ENCODE measurements around the gene ITGAX. TPM values are rescaled to one million over a fixed set of nuclear protein-coding genes. Genes with fewer than 3 reads are reported as not detected.

The ITGAX gene
- total and polyA plus RNA-seq, 4 donors, result 38.1 to 148 (median 113) TPM

- no peak overlapping the region for H3K4me3 ChIP-seq
Observed at GRCh38 chr16:31417916-31418315, 62.9 kb downstream of the ITGAX start.

GRCh38 chr16:31420037-31420436 lies 65.1 kb downstream of the ITGAX start:
- no peak for ATAC-seq (ENCODE audit: insufficient read depth, low FRiP score)
- H3K27ac ChIP-seq (ENCODE audit: low read depth in 1 of 2, low read length in 1 of 2), result no peak overlapping the region
- peaks cover 0 to 6% (median 0%) of the 10 kb centered on the region in 3 donors for H3K27me3 ChIP-seq (ENCODE audit: control insufficient read depth in 3 of 3, insufficient read depth in 3 of 3, low read length in 2 of 3)
- H3K9ac ChIP-seq (ENCODE audit: insufficient read depth in 1 of 2, low read length in 2 of 2), result no peak overlapping the region
- DNase-seq, result no peak
- no peak overlapping the region for H3K4me3 ChIP-seq
- WGBS, 2 donors, result 73 to 86% methylated on average over 3 of the region's 3 CpGs
- H3K4me1 ChIP-seq (ENCODE audit: control insufficient read depth in 5 of 5, insufficient read depth in 5 of 5, low read length in 5 of 5), result no peaks in the 10 kb centered on the region
- no peaks in the 10 kb centered on the region for H3K36me3 ChIP-seq (ENCODE audit: control insufficient read depth in 4 of 4, insufficient read depth in 4 of 4, low read length in 4 of 4)
- H3K9me3 ChIP-seq (ENCODE audit: control insufficient read depth in 4 of 4, insufficient read depth in 3 of 4, low read length in 3 of 4), result peaks cover 0 to 4% (median 0%) of the 10 kb centered on the region in 4 donors
- TF ChIP-seq CTCF (IDR thresholded peaks at IDR 0.05; ENCODE audit: control extremely low read depth, extremely low read depth), result no peak

More at GRCh38 chr16:31417916-31418315, 62.9 kb downstream of the ITGAX start:
- H3K9ac ChIP-seq (ENCODE audit: insufficient read depth in 1 of 2, low read length in 2 of 2), result no peak overlapping the region
- ATAC-seq (ENCODE audit: insufficient read depth, low FRiP score) (no peak), DNase-seq (no peak)
- no peak for TF ChIP-seq CTCF (IDR thresholded peaks at IDR 0.05; ENCODE audit: control extremely low read depth, extremely low read depth)
- peaks cover 0 to 12% (median 0%) of the 10 kb centered on the region in 3 donors for H3K27me3 ChIP-seq (ENCODE audit: control insufficient read depth in 3 of 3, insufficient read depth in 3 of 3, low read length in 2 of 3)
- H3K9me3 ChIP-seq (ENCODE audit: control insufficient read depth in 4 of 4, insufficient read depth in 3 of 4, low read length in 3 of 4), result peaks cover 0 to 4% (median 0%) of the 10 kb centered on the region in 4 donors
- no peak overlapping the region for H3K27ac ChIP-seq (ENCODE audit: low read depth in 1 of 2, low read length in 1 of 2)
- H3K4me1 ChIP-seq (ENCODE audit: control insufficient read depth in 5 of 5, insufficient read depth in 5 of 5, low read length in 5 of 5), result no peaks in the 10 kb centered on the region
- WGBS, 2 donors, result 92 to 97% methylated on average over 5 of the region's 5 CpGs
- no peaks in the 10 kb centered on the region for H3K36me3 ChIP-seq (ENCODE audit: control insufficient read depth in 4 of 4, insufficient read depth in 4 of 4, low read length in 4 of 4)

GRCh38 chr16:31421587-31421986 lies 66.6 kb downstream of the ITGAX start:
- 72 to 73% methylated on average over 6 of the region's 6 CpGs for WGBS, 2 donors
- ATAC-seq (ENCODE audit: insufficient read depth, low FRiP score) (no peak), DNase-seq (no peak)
- Histone ChIP-seq H3K9me3 (ENCODE audit: control insufficient read depth in 4 of 4, insufficient read depth in 3 of 4, low read length in 3 of 4) (peaks cover 0 to 4% (median 0%) of the 10 kb centered on the region in 4 donors), H3K4me1 (ENCODE audit: control insufficient read depth in 5 of 5, insufficient read depth in 5 of 5, low read length in 5 of 5) (peaks cover 0 to 3% (median 0%) of the 10 kb centered on the region in 5 donors), H3K27ac (ENCODE audit: low read depth in 1 of 2, low read length in 1 of 2) (no peak overlapping the region), H3K36me3 (ENCODE audit: control insufficient read depth in 4 of 4, insufficient read depth in 4 of 4, low read length in 4 of 4) (peaks cover 0 to 3% (median 0%) of the 10 kb centered on the region in 4 donors), H3K27me3 (ENCODE audit: control insufficient read depth in 3 of 3, insufficient read depth in 3 of 3, low read length in 2 of 3) (peaks cover 0 to 12% (median 0%) of the 10 kb centered on the region in 3 donors), H3K4me3 (no peak overlapping the region), H3K9ac (ENCODE audit: insufficient read depth in 1 of 2, low read length in 2 of 2) (no peak overlapping the region)
- no peak for TF ChIP-seq CTCF (IDR thresholded peaks at IDR 0.05; ENCODE audit: control extremely low read depth, extremely low read depth)

- H3K4me3 ChIP-seq, result no peak overlapping the region
- TF ChIP-seq CTCF (IDR thresholded peaks at IDR 0.05; ENCODE audit: control extremely low read depth, extremely low read depth), result no peak
- peaks cover 0 to 17% (median 4%) of the 10 kb centered on the region in 3 donors for H3K27me3 ChIP-seq (ENCODE audit: control insufficient read depth in 3 of 3, insufficient read depth in 3 of 3, low read length in 2 of 3)
- WGBS, 2 donors, result 67 to 74% methylated on average over 3 of the region's 3 CpGs
- H3K27ac ChIP-seq (ENCODE audit: low read depth in 1 of 2, low read length in 1 of 2), result no peak overlapping the region
- no peak for ATAC-seq (ENCODE audit: insufficient read depth, low FRiP score)
- peaks cover 0 to 6% (median 0%) of the 10 kb centered on the region in 5 donors for H3K4me1 ChIP-seq (ENCODE audit: control insufficient read depth in 5 of 5, insufficient read depth in 5 of 5, low read length in 5 of 5)
- no peak overlapping the region for H3K9ac ChIP-seq (ENCODE audit: insufficient read depth in 1 of 2, low read length in 2 of 2)
- H3K36me3 ChIP-seq (ENCODE audit: control insufficient read depth in 4 of 4, insufficient read depth in 4 of 4, low read length in 4 of 4), result peaks cover 0 to 3% (median 0%) of the 10 kb centered on the region in 4 donors
- DNase-seq, result no peak
- H3K9me3 ChIP-seq (ENCODE audit: control insufficient read depth in 4 of 4, insufficient read depth in 3 of 4, low read length in 3 of 4), result peaks cover 0 to under 1% (median 0%) of the 10 kb centered on the region in 4 donors
Observed at GRCh38 chr16:31423241-31423640, 68.3 kb downstream of the ITGAX start.
